Hematopoietic multipotent progenitor cell (in vitro differentiated cells): ENCODE data around the gene IBA57. TPM values are rescaled to one million over a fixed set of nuclear protein-coding genes. Genes with fewer than 3 reads are reported as not detected.

ENCODE experiments used
- DNase-seq, 3 donors: peaks; one replicate each; pipeline ENCODE4 v3.0.0-alpha.2; 2011 to 2015; ENCODE audit warnings: low read depth in 2 of 3, low spot score in 2 of 3
- total RNA-seq: library from RNA; depleted of rRNA; stranded (reverse); fragments of >200 nt; gene quantifications from one replicate; pipeline ENCODE4 v1.2.3, GENCODE V29; 2012

Gene IBA57
- 10.8 TPM for total RNA-seq

- DNase-seq = peak; percentile 99
Measured at GRCh38 chr1:228165372-228166169, at the start of gene IBA57. IBA57 (plus strand) TSS chr1:228165804; CDS start chr1:228165817, 13 bp downstream.

- DNase-seq = no peak
Measured at GRCh38 chr1:228117335-228117734, 48.3 kb upstream of the IBA57 start.

DNA sequence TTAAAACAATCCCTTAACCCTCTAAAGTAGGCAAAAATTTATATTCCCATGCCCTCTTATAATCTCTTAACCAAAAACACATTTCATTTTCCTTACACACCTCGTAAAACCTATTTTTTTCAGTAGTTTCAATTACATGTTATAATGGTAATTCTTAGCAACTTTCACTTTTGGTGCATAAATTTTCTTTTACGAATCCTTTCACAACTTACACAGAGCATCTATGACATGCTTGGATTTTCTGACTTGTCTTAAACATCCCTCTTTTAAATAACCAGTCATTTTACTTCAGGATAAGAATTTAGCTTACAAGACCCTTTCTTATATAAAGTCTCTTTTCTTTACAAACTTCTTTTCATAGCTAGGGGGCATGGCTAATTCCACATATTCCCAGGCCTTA lies 47.6 kb upstream of the IBA57 start:
- no peak for DNase-seq

DNA sequence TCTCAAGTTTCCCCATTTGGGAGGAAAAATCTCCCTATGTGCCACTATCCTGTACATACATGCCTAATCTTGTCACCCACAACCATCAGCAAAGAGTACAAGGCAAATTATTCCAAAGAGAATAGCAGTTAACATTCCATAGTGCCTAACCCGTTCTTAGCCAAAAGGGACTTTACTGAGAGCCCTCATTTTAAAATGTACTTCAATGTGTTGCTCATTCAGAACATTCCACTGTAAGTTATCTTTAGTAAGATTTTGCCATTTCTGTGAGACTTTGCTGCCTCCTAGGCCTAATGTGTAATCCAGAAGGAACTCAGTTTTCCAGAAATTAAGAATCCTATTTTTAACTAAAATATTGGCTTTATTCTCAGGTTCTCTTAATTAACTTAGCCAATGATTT lies 45.3 kb upstream of the IBA57 start:
- no peak for DNase-seq

- DNase-seq = peak in 2 of 3 donors; percentile 47 to 74
Measured at GRCh38 chr1:228120857-228121489, 44.6 kb upstream of the IBA57 start.

DNA sequence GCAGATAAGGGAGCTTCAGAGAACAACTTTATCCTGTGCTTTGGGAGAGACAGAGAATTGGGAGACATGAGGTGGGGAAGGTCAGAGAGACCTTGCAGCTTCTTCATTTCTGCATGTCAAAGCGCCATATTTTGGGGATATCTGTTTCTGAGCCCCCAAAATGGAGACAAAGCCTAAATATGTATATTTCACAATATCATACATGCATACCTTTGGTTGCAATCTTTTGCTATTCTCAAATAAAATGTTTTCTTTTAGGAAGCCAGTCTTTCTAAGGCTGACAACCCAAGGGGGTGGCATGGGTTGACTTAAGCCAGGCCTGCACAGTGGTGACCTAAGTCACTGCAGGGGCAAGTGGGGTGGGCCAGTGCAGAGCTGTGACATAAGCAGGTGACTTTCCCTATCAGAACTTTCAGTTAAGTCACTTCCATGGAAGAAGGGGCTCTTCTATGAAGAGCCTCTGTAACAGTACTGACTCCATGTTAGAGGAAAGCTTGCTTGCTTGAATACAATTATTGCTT lies 42.6 kb upstream of the IBA57 start:
- no peak for DNase-seq

DNA sequence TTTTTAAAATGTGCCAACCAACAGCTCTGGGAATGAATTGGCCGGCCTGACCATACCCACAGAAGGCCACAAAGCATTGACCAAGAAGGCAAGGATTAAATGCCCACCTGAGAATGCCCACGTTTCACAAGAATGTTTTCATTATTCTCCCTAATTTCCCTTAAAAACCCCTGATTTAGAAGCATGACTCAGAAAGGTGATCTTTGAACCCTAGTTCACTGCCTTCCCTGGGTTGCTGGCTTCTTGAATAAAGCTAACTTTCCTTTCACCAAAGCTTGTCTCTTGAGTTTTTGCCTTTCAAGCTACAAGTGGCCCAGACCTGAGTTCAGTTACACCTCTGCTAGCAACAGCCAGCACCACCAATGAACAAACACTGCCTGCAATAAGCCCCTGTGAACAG lies 42.1 kb upstream of the IBA57 start:
- no peak for DNase-seq

DNA sequence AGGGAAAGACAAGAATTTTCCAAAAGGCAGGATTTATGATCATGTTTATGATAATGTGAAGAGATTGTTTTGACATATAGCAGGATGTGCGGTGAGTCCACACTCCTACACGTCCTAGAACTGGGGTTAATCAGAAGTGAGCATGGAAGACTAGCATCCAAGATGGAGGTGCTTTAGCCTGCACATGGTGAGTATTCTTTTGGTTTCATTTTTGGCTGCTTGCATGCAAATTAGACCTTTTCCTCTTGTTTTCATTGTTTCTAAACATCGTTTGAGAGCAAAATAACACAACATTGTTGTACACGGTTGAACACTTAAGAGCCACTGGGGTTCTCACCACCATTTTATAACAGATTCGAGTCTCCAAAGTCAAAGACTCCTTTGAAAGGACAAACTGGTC lies 40.4 kb upstream of the IBA57 start:
- DNase-seq = no peak

DNA sequence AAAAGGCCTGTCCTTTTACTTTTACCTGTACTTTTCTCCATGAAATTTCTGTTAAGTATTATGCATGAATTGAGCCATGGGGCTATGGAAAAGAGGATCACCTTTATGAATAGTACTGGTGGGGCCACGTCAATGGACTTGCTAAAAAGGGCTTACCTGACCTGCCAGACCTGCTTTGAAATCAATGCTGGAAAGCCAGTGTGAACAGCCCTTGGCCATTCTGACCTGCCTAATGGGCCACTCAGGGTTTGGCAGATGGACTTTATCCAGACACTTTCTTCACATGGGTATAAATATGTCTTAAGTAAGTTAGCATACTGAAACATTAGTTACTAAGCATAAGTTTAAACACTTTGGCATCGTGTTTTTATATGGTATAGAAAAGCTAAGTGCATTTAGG lies 33.8 kb upstream of the IBA57 start:
- no peak for DNase-seq

DNA sequence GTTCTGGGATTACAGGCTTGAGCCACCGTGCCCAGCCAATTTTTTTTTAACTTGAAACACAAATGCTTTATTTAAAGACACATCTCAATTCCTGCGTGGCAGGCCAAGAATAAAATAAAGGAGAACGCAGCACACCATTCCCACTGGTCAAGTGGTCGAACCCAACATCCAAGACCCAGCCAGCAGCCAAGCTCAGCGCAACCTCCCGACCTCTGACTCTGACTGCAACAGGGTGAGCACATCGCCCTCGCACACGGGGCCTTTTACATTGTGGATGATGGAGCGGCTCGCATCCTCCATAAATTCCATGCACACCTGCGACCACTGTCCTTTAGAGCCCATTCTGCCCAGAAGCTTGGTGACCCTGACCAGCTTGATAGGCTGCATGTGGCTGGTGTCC lies 31.0 kb upstream of the IBA57 start:
- DNase-seq = no peak

- no peak for DNase-seq
Measured at GRCh38 chr1:228136901-228137300, 28.7 kb upstream of the IBA57 start.

DNA sequence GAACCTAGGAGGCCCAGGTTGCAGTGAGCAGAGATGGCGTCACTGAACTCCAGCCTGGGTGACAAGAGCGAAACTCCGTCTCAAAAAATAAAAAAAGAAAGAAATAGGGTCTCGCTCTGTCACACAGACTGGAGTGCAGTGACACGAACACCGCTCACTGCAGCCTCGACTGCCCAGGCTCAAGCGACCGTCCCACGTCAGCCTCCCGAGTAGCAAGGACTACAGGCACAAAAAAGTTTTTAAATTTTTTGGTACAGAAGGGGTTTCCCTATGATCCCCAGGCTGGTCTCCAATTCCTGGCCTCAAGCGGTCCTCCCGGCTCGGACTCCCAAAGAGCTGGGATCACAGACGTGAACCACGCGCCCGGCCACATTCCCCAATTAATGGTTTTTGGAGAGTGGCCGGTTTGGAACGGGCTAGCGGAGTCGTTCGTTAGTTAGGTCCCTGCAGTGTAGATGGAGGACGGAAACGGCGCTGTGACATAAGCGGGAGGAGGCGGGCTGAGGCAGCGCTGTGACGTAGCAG lies 26.1 kb upstream of the IBA57 start:
- no peak for DNase-seq

DNA sequence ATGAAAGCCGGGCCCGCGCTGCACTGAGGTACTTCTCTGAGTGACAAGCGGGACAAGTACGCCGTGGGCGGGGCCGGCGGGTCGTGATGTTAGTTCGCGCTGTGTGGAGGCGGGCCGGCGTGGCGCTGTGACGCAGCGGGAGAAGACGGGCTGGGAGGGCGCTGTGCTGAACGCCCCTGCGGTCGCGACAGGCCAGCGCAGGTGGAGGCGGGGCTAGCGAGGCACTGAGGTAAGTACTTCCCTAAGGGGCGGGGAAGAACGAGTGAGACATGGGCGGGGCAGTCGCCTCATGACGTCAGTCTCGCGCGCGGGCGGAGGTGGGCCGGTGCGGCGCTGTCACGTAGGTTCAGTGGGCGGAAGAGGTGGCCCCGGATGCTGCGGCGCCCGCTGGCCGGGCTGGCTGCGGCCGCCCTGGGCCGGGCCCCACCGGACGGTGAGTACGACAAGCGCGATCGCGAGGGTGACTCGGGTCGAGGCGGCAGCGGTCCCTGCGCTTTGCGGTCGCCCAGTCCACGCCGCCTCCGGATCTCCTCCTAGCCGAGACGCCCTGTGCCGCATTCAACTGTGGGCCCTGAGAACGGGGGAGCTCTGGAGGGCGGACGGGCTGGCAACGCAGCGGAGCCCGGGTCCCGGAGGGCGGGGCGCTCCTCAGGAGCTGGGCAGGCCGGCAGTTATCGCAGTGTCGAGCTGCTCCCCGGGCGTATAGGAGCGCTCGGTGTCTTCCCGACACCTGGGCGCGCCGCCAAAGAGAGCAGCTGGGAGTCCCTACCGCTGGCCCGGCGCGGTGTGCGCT lies 25.5 kb upstream of the IBA57 start, which contains the start of gene GUK1:
TSS of gene GUK1 (plus strand) at position 349 of the 793 bp plus-strand sequence. CDS start at position 373, 24 bp downstream.
- peak; percentile 99 to 100 (median 100) for DNase-seq

DNA sequence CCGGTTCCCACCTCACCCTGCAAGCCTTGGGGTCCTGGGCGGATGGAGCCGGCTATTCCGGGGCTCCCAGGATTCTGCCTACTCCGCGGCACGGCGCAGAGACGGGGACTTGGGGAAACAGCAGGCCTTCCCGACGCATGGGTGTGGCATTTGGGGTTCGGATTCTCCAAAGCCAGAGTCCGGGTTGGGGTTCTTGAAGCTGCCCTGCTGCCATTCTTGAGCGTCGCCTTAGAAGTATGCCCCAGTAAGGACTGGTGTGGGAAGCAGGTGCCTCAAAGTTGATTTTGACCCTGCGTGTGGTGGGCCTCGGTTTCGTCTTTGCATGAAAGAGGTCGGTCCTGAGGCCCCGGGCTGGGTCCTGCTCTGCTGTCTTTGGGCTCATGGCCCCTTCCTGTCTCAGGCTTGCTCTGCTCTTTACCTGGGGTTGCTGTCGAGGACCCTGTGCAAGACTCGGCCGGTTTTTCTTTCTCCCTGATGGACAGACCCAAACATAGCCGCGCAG lies 24.8 kb upstream of the IBA57 start:
- no peak for DNase-seq

DNA sequence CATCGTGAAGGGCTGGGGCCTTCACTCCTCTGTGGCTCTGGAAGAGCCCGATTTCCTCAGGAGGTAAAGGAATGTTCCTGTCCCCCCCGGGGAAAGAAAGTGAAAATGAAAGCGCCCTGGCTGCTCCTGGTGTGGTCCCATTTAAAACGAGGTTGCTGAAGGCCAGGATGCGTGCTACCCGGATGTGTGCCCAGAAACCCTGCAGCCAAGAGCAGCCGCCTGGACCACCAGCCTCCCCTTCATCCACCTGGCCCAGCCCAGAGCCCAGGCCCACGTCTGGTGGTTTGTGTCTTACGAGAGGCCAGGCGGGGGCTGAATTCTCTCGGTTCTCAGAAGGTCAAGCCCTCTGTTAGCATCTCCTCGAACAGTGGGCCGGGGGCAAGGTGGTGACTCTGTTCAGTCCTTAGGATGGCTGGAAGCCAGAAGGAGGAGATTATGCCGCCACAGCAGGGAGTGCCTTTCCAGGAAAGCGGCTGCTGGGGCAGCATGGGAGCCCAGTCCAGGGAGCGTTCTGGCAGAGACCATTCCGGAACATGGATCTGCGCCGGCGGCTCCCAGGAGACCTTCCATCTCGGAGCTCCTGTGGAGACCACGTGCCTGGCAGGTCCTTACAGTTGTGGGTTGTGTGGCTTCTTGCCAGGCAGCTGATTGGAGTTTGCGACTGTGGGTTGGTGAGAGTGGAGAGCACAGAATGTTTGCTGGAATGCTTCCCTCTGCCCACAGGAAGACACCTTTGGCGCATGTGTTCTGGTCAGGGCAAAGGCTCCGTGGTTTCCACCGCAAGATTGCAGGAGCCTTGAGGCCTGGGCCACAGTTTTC lies 24.2 kb upstream of the IBA57 start:
- DNase-seq = no peak

GRCh38 chr1:228142155-228142691 lies 23.4 kb upstream of the IBA57 start:
- DNase-seq = no peak

GRCh38 chr1:228142701-228143136 lies 22.9 kb upstream of the IBA57 start:
- DNase-seq = no peak

- DNase-seq = no peak
Measured at GRCh38 chr1:228143480-228144192, 22.0 kb upstream of the IBA57 start.
